IPS-15b (cell line): ENCODE measurements around the gene SSR2.

Source experiments
- H3K27me3 ChIP-seq: one replicate; pipeline ENCODE4 v1.6.1; 2013; ENCODE audit warnings: low read length; ENCODE audit not compliant: control insufficient read depth, insufficient read depth
- H3K36me3 ChIP-seq: one replicate; pipeline ENCODE4 v1.6.1; 2013; ENCODE audit warnings: low read length; ENCODE audit not compliant: control insufficient read depth, insufficient read depth
- H3K4me1 ChIP-seq: one replicate; pipeline ENCODE4 v1.6.1; 2013; ENCODE audit warnings: mild to moderate bottlenecking, low read length; ENCODE audit not compliant: control insufficient read depth, insufficient read depth
- H3K4me3 ChIP-seq: one replicate; pipeline ENCODE4 v1.5.1; 2013; ENCODE audit warnings: low read depth, low read length
- H3K9ac ChIP-seq: one replicate; pipeline ENCODE4 v1.6.1; 2013; ENCODE audit warnings: low read depth, mild to moderate bottlenecking, low read length
- H3K9me3 ChIP-seq: one replicate; pipeline ENCODE4 v1.6.1; 2013; ENCODE audit warnings: mild to moderate bottlenecking, low read length; ENCODE audit not compliant: control insufficient read depth, insufficient read depth

The SSR2 gene

DNA sequence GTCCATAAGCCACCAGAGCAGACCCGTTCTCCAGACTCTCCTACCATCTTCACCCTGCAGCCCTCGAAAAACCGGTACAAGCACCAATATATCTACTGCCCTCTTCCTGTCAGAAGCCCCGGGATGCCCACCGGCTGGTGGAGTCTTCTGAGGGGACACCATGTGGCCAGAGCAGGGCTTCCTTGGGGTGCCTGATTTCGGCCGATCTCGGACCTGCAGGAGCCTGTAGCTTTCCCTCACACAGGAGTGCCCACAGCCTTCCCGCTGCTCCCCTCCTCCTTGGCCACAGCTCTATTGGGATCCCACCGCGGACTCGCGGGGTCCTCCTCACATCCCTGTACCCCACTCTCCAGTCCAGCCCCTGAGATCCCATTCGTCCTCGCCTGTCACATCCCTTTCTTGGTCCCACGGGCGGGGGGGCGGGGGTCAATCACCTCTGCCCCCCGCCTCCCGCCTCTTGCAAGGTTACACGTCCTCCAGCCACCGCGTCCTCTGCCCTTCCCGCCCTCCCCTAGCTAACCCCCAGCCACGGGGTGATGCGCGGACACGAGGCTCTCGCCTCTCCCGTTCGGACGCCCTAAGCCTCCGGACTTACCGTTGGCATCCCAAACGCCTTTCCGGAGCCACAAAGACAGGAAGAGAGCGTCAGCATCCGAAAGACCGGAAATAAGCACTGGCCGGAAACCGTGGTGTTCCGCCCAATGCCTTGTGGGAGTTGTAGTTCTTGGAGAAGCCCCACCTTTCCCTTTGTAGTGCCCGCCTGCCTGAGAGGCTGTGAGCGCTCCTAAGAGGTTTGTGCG, at the start of gene SSR2:
TSS of gene SSR2 (minus strand) at position 659 of the 800 bp plus-strand sequence. CDS start 784 bp downstream, outside the sequence.
- Histone ChIP-seq H3K9me3 (no peaks in the 10 kb centered on the region), H3K27me3 (peaks cover 9% of the 10 kb centered on the region), H3K4me1 (peaks cover 3% of the 10 kb centered on the region), H3K4me3 (peak within 1 kb of the TSS; percentile 89), H3K9ac (peak within 1 kb of the TSS; percentile 32), H3K36me3 (peaks cover 9% of the 10 kb centered on the region)

DNA sequence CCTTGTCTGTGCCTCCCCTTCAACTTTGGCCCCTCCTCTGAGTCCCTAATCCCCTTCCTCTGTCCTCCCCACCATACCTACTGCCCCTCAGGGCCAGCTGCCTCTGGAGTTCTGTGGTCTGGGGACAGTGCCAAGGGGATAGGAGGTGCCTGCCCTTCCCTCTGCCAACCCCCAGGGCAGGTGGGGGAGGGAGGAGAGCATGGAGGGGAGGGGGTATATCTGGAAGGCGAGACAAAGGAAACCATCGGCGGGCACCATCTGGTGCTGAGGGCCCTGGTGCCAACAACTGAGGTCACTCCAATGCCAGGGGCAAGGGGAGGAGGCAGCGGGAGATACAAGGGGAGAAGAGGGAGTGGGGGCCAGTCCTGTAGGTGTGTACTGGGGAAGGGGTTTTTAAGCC, 49.8 kb upstream of the SSR2 start:
- Histone ChIP-seq H3K4me1 (peaks cover 29% of the 10 kb centered on the region), H3K4me3 (no peak overlapping the region), H3K36me3 (no peaks in the 10 kb centered on the region), H3K9me3 (no peaks in the 10 kb centered on the region), H3K9ac (no peak overlapping the region), H3K27me3 (no peaks in the 10 kb centered on the region)

DNA sequence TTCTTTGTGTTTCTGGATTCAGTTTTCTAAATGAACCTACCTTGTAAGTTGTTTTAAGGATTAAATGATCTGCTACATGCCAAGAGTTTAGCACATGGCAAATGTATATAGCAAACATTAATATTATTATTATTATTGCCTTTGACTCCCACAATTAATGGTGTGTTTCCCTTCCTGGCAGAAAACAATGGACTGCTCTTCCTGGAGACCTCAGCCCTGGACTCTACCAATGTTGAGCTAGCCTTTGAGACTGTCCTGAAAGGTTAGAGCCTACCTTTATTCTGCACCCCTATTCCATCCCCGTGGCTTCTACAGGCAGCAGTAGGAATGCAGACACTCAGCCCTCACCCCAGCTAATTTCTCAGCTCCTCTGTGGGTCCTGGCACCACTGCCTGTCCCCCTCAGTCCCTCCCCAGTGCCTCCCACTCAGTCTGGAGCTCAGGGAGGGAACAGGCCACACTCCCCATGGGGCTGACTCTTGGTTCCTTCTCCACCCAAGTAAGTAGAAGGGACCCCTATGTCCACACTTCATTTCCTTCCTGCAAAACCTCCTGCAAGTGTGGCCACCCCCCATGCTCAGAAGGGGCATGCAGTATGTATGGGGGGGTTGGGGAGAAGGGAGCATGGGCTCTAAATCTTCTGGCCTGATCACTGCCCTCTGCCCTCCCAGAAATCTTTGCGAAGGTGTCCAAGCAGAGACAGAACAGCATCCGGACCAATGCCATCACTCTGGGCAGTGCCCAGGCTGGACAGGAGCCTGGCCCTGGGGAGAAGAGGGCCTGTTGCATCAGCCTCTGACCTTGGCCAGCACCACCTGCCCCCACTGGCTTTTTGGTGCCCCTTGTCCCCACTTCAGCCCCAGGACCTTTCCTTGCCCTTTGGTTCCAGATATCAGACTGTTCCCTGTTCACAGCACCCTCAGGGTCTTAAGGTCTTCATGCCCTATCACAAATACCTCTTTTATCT, 49.0 kb upstream of the SSR2 start:
- H3K9ac ChIP-seq = no peak overlapping the region
- peaks cover 23% of the 10 kb centered on the region for H3K4me1 ChIP-seq

DNA sequence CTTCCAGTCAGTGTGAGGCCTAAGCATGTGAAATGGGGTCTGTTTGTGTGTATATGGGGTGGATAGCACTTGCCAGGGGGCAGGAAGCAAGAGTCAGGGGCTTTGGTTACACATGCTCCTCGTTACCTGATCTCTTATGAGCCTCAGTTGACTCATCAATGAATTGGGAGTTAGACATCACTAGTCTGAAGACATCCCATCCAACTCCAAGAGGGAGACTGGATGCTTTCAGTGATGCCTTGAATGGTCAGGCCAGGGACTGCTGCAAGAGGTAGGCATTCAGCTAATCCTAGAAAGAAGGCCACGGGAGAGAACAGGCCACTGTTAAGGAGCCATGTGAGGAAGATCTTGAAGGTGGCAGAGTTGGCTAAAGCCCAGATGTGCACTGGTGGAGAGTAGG, 46.5 kb upstream of the SSR2 start:
- Histone ChIP-seq H3K4me1 (peaks cover 7% of the 10 kb centered on the region), H3K27me3 (no peaks in the 10 kb centered on the region), H3K4me3 (no peak overlapping the region), H3K9me3 (no peaks in the 10 kb centered on the region), H3K9ac (no peak overlapping the region), H3K36me3 (no peaks in the 10 kb centered on the region)

More for the DNA sequence above, 49.0 kb upstream of the SSR2 start:
- Histone ChIP-seq H3K4me3 (no peak overlapping the region), H3K36me3 (no peaks in the 10 kb centered on the region), H3K9me3 (no peaks in the 10 kb centered on the region), H3K27me3 (no peaks in the 10 kb centered on the region)

DNA sequence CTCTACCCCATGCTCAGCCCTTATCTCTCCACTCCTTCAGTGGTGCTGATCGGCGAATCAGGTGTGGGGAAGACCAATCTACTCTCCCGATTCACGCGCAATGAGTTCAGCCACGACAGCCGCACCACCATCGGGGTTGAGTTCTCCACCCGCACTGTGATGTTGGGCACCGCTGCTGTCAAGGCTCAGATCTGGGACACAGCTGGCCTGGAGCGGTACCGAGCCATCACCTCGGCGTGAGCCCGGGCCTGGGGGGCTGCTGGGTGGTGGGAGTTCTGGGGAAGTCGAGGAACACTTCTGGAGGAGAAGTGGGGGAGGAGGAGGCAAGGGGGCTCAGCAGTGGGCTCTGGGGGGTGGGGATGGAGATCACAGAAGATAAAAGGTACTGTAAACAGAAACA, 45.1 kb upstream of the SSR2 start:
- H3K27me3 ChIP-seq = peaks cover 4% of the 10 kb centered on the region
- no peaks in the 10 kb centered on the region for H3K9me3 ChIP-seq
- no peaks in the 10 kb centered on the region for H3K36me3 ChIP-seq
- H3K4me1 ChIP-seq = peaks cover 11% of the 10 kb centered on the region
- no peak overlapping the region for H3K9ac ChIP-seq
- no peak overlapping the region for H3K4me3 ChIP-seq

DNA sequence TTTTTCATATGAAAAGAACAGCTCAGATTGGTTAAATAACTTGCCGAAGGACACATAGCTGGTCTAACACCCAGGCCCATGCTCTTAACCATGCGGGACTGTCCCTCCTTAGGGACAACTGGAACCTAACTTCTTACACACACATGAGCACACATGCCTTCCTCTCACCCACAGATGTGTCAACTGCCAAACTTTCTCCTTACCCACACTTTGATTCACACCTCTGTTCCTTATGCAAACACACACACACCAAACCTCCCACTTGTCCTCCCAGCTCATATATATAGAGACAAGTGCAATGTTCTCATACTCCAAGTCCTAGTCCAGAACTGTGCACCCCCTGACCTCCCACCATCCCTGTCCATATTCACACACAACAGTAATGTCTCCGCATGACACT, 44.5 kb upstream of the SSR2 start:
- Histone ChIP-seq H3K27me3 (peaks cover 4% of the 10 kb centered on the region), H3K36me3 (no peaks in the 10 kb centered on the region), H3K4me1 (peaks cover 11% of the 10 kb centered on the region), H3K9ac (no peak overlapping the region), H3K9me3 (no peaks in the 10 kb centered on the region), H3K4me3 (no peak overlapping the region)

DNA sequence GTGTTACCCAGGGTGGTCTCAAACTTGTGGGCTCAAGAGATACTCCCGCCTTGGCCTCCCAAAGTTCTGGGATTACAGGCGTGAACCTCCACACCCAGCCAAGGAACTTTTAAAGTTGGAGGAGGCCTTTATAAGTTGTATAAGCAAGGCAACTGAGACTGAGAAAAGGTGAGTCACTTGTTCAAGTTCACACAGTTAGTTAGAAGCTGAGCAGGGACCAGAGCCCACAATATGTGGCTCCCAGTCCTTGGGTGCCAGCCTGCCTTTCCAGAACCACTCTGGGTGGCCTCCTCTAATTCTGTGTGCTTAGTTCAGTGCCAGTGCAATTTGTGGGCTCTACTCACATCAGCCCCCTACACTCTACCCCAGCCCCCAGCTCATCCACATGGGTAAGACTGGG, 43.9 kb upstream of the SSR2 start:
- H3K27me3 ChIP-seq = peaks cover 4% of the 10 kb centered on the region
- H3K9ac ChIP-seq = no peak overlapping the region
- no peak overlapping the region for H3K4me3 ChIP-seq
- no peaks in the 10 kb centered on the region for H3K9me3 ChIP-seq
- no peaks in the 10 kb centered on the region for H3K36me3 ChIP-seq
- H3K4me1 ChIP-seq = peaks cover 11% of the 10 kb centered on the region

DNA sequence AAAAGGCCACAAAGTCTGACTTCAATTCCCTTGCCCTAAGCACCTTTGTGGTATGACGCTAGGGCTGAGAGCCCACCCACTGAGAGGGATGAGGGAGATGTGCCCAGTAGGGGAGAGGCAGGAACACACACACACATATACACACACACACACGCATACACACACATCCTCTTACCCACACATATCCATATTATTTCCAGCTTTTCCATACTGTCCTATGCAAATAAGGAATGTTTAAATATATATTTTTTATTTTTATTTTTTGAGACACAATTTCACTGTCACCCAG, 43.2 kb upstream of the SSR2 start:
- H3K9ac ChIP-seq = no peak overlapping the region
- H3K9me3 ChIP-seq = no peaks in the 10 kb centered on the region
- H3K4me1 ChIP-seq = peaks cover 11% of the 10 kb centered on the region
- no peak overlapping the region for H3K4me3 ChIP-seq
- peaks cover 7% of the 10 kb centered on the region for H3K27me3 ChIP-seq
- no peaks in the 10 kb centered on the region for H3K36me3 ChIP-seq

DNA sequence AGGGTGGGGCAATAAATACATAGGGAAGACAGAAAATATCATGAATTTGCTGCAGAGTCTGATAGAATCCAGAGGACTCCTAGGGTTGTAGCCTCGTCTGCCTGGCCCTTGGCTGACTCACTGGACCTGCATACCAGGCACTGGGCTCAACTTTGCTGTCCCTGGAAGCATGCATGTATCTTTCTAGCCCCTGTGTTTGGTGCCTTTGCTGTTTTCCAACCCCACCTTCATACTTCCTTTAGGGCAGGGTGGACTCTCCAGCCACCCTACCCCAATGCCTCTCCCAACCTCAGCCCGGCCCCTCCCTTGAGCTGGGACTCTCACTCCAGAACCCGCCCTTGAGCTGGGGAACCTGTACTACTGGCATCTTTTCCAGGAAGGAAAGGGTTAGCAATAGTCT, 41.4 kb upstream of the SSR2 start:
- Histone ChIP-seq H3K4me3 (no peak overlapping the region), H3K9ac (no peak overlapping the region), H3K27me3 (peaks cover 10% of the 10 kb centered on the region), H3K9me3 (no peaks in the 10 kb centered on the region), H3K4me1 (peaks cover 11% of the 10 kb centered on the region), H3K36me3 (no peaks in the 10 kb centered on the region)

DNA sequence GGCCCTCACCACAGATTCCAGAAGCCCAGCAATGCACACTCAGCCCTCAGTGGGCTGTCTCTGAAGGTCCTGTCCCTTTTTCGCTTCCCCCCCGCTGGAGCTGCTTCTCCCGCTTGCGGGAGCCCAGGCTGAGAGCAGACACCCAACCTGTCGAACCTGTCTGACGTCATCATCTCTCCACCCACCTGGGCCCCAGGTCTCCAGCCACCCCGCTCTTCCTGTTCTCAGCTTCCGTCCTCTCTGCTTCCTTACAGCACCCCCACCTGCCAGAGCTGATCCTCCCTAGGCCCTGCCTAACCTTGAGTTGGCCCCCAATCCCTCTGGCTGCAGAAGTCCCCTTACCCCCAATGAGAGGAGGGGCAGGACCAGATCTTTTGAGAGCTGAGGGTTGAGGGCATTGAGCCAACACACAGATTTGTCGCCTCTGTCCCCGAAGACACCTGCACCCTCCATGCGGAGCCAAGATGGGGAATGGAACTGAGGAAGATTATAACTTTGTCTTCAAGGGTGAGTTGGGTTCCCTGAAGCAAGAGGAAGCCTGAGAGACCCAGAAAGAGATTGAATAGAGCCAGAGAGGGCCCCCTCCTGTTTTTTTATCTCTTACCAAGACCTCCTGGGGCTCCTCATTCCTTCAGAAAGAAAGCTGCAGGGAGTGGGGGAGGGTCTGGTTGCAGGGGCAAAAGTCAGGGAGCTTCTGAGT, 40.3 kb upstream of the SSR2 start, which contains the start of gene RAB25:
TSS of gene RAB25 (plus strand) at position 224 of the 700 bp plus-strand sequence. CDS start at position 465, 241 bp downstream.
- peaks cover 9% of the 10 kb centered on the region for H3K4me1 ChIP-seq
- peaks cover 12% of the 10 kb centered on the region for H3K27me3 ChIP-seq
- peak within 1 kb of the TSS; percentile 65 for H3K4me3 ChIP-seq
- H3K9ac ChIP-seq = peak within 1 kb of the TSS; percentile 41
- no peaks in the 10 kb centered on the region for H3K9me3 ChIP-seq
- no peaks in the 10 kb centered on the region for H3K36me3 ChIP-seq

DNA sequence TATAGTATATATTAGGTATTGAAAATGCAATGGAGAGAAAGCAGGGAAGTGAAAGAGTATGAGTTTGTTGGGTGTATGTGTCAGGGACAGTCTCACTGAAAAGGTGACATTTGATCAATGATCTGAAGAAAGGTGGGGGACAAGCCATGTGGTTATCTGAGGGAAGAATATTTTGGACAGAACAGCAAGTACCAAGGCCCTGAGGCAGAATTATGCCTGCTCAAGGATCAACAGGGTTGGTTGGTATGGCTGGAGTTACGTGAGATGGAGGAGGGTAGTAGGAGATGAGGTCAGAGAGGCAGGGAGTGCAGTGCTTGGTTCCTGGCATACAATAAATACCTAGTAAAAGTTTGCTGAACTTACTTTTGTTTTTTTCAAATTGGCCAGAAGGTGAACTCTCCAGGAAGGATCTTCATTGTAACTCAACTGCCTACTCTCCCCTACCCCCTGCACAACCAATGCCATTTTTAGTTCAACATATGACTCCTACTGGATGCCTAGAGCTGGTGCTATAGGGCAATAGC, 35.6 kb upstream of the SSR2 start:
- Histone ChIP-seq H3K4me3 (no peak overlapping the region), H3K36me3 (no peaks in the 10 kb centered on the region), H3K9ac (no peak overlapping the region), H3K4me1 (peaks cover 8% of the 10 kb centered on the region), H3K27me3 (peaks cover 12% of the 10 kb centered on the region), H3K9me3 (no peaks in the 10 kb centered on the region)
